K562 (cell line): ENCODE measurements around the gene TRIO. TPM values are rescaled to one million over a fixed set of nuclear protein-coding genes. Genes with fewer than 3 reads are reported as not detected.

Experiments
- ATAC-seq: fragments of 200-7000 bp; cut with Tn5 transposase; 3 replicates; pipeline ENCODE4 v1.9.1; 2020; ENCODE audit warnings: moderate library complexity
- BruUV-seq: library from RNA; stranded (reverse); fragments of 400-500 nt; replicated peaks from 2 replicates; lab custom pipeline; 2021; lab: Mats Ljungman, UMichigan
- CTCF ChIA-PET: fragments of 300-600 bp; formaldehyde crosslinking; extraction: SDS; loops from one replicate; lab custom pipeline; 2021; ENCODE audit warnings: low intra/inter-chr PET ratio; lab: Yijun Ruan, JAX
- POLR2A ChIA-PET: fragments of 300-600, 350-650 bp; sonication (Branson Sonifier 250); formaldehyde crosslinking; extraction: SDS; loops from one replicate; lab custom pipeline; 2021; ENCODE audit warnings: antibody characterized with exemption, inconsistent platforms; lab: Yijun Ruan, JAX
- DNase-seq, 4 experiments: peaks; one replicate each; pipeline versions ENCODE4 v3.0.0 to v3.0.0-alpha.2; 2011 to 2018; ENCODE audit warnings: low spot score in 3 of 4, mixed read lengths in 3 of 4; ENCODE audit errors: extremely low read depth in 1 of 4
- FAIRE-seq: peaks from 2 replicates; lab custom pipeline; 2011; peaks lifted over from hg19 to GRCh38; lab: Jason Lieb, UNC
- H2AFZ ChIP-seq: 2 replicates; pipeline ENCODE4 v1.6.0; 2011; ENCODE audit warnings: low read depth, low read length, control low read depth, inconsistent platforms
- H3K27ac ChIP-seq: fragments of 200-600 bp; 3 replicates; pipeline ENCODE4 v1.8.0; 2011; ENCODE audit warnings: low read depth, mild to moderate bottlenecking, control low read depth, inconsistent platforms, low read length, moderate library complexity, mixed read lengths; ENCODE audit errors: extremely low read depth
- H3K27me3 ChIP-seq, 2 experiments: fragments of 300-600 bp in 1 of 2; 2 replicates in 1 of 2; 3 replicates in 1 of 2; pipeline versions ENCODE4 v1.6.0 to v1.8.0; 2011; ENCODE audit warnings: inconsistent platforms in 2 of 2, low read length in 2 of 2, mild to moderate bottlenecking in 1 of 2, mixed read lengths in 1 of 2, moderate library complexity in 1 of 2; ENCODE audit not compliant: control insufficient read depth in 2 of 2, insufficient read depth in 2 of 2
- H3K36me3 ChIP-seq: fragments of 300-600 bp; 3 replicates; pipeline ENCODE4 v1.8.0; 2011; ENCODE audit warnings: mild to moderate bottlenecking, low read length, inconsistent platforms; ENCODE audit not compliant: control insufficient read depth, insufficient read depth
- H3K4me1 ChIP-seq, 2 experiments: fragments of 200-600 bp in 1 of 2; replicated peaks in 1 of 2; 2 replicates in 1 of 2; 3 replicates in 1 of 2; pipeline versions ENCODE4 v1.5.1 to v1.8.0; 2011; ENCODE audit warnings: inconsistent platforms in 2 of 2, low read length in 2 of 2, mild to moderate bottlenecking in 1 of 2, mixed read lengths in 1 of 2, moderate library complexity in 1 of 2; ENCODE audit not compliant: control insufficient read depth in 2 of 2, insufficient read depth in 2 of 2
- H3K4me2 ChIP-seq: 2 replicates; pipeline ENCODE4 v1.6.1; 2011; ENCODE audit warnings: low read length, control low read depth, inconsistent platforms, mixed read lengths; ENCODE audit not compliant: insufficient read depth
- H3K4me3 ChIP-seq: fragments of 200-600 bp; sonication (generic), shearing (Covaris generic); 2 replicates; pipeline ENCODE4 v1.5.1; 2016; ENCODE audit warnings: control low read depth, inconsistent platforms
- H3K79me2 ChIP-seq: fragments of 200-600 bp; 3 replicates; pipeline ENCODE4 v1.8.0; 2011; ENCODE audit warnings: low read length, inconsistent platforms; ENCODE audit not compliant: control insufficient read depth, insufficient read depth
- H3K9ac ChIP-seq, 2 experiments: 2 replicates each; pipeline versions ENCODE4 v1.6.0 to v1.6.1; 2011; ENCODE audit warnings: low read depth in 2 of 2, low read length in 2 of 2, control low read depth in 1 of 2, inconsistent platforms in 1 of 2, mild to moderate bottlenecking in 1 of 2, mixed read lengths in 1 of 2; ENCODE audit not compliant: insufficient read depth in 1 of 2
- H3K9me1 ChIP-seq: one replicate; pipeline ENCODE4 v1.6.0; 2011; ENCODE audit warnings: inconsistent platforms, mild to moderate bottlenecking, low read length, moderate library complexity; ENCODE audit not compliant: control insufficient read depth, insufficient read depth
- H3K9me3 ChIP-seq: replicated peaks from 2 replicates; pipeline ENCODE4 v1.5.1; 2011; ENCODE audit warnings: low read depth, low read length, inconsistent platforms; ENCODE audit not compliant: control insufficient read depth, insufficient read depth
- H4K20me1 ChIP-seq: replicated peaks from 2 replicates; pipeline ENCODE4 v1.6.1; 2011; ENCODE audit warnings: low read length, inconsistent platforms, mixed read lengths; ENCODE audit not compliant: control insufficient read depth, insufficient read depth
- EWSR1 ChIP-seq: fragments of 450-650 bp; IDR thresholded peaks from 2 replicates; pipeline ENCODE4 v1.6.1; 2018; ENCODE audit warnings: borderline replicate concordance, mild to moderate bottlenecking, low read depth, moderate library complexity; ENCODE audit not compliant: partially characterized antibody
- GATAD2A ChIP-seq: fragments of 450-650 bp; IDR thresholded peaks from 2 replicates; pipeline ENCODE4 v1.6.1; 2017
- MLLT1 ChIP-seq, 2 experiments: fragments of 450-650 bp; IDR thresholded peaks; 2 replicates each; pipeline ENCODE4 v1.6.1; 2016
- PKNOX1 ChIP-seq: fragments of 450-650 bp; IDR thresholded peaks from 2 replicates; pipeline ENCODE4 v1.6.1; 2016
- SRSF9 ChIP-seq: fragments of 200-400 bp; formaldehyde crosslinking; IDR thresholded peaks from 2 replicates; pipeline ENCODE4 v1.6.1; 2017; ENCODE audit warnings: low read depth, low read length, borderline replicate concordance
- STAT6 ChIP-seq: sonication (generic); formaldehyde crosslinking; IDR thresholded peaks from 2 replicates; pipeline ENCODE4 v1.8.1; 2023; ENCODE audit warnings: mild to moderate bottlenecking, missing genetic modification reagents
- THAP12 ChIP-seq: fragments of 250-450 bp; sonication (Bioruptor Pico); IDR thresholded peaks from 2 replicates; pipeline ENCODE4 v1.9.0; 2021; ENCODE audit warnings: mild to moderate bottlenecking, inconsistent platforms
- ZHX1 ChIP-seq: fragments of 150-350 bp; conservative IDR thresholded peaks from 2 replicates; pipeline ENCODE4 v1.6.1; 2014; ENCODE audit warnings: low read length
- ZNF583 ChIP-seq: fragments of 250-450 bp; sonication (Bioruptor Pico); IDR thresholded peaks from 2 replicates; pipeline ENCODE4 v1.4.0; 2020
- WGBS: fragments of 100-300 bp; shearing (Covaris generic); methylation state at CpG from one replicate; pipeline ENCODE4 v1.1.6; 2016; ENCODE audit warnings: low coverage, mixed read lengths; ENCODE audit not compliant: insufficient coverage; ENCODE audit errors: missing lambda C conversion rate; 5-methylcytosine and 5-hydroxymethylcytosine counted together
- in situ Hi-C: fragments of 300-500 bp; cut with MboI; formaldehyde crosslinking; loops from 4 replicates; pipeline ENCODE4 v1.15.0; 2018; ENCODE audit warnings: inconsistent platforms, mixed read lengths
- intact Hi-C: fragments of 100-400 bp; cut with micrococcal nuclease; formaldehyde crosslinking; loops from 2 replicates; pipeline ENCODE4 v1.14.2; 2022
- polyA plus RNA-seq, 8 experiments: library from polyadenylated mRNA; depleted of rRNA in 4 of 8; stranded (reverse) in 5 of 8; unstranded in 3 of 8; fragments of >200 nt; fragmentation: Nextera tagmentation in 2 of 8; fragmentation: Illumina TruSeq in 1 of 8; extraction: Ambion mirVana in 2 of 8; extraction: Trizol in 1 of 8; gene quantifications; 2 replicates each; pipeline versions ENCODE4 v1.2.1 to v1.2.3, GENCODE V29; 2011 to 2014; ENCODE audit warnings: inconsistent platforms in 1 of 8, missing spikeins in 1 of 8
- total RNA-seq, 7 experiments: library from RNA; depleted of rRNA in 6 of 7; stranded (reverse); fragments of >200 nt in 6 of 7; fragmentation: Illumina TruSeq in 2 of 7; extraction: Trizol in 2 of 7; gene quantifications; 2 replicates each; pipeline versions ENCODE4 v1.2.1 to v1.2.3, GENCODE V29; 2011 to 2021; ENCODE audit warnings: low replicate concordance in 1 of 7

TRIO gene
- total and polyA plus RNA-seq, 9 of the 15 experiments (the other 6 are each of a cell fraction or from before 2014, with no cell fraction given) = 0.24 to 5.0 (median 1.1) TPM

- TF ChIP-seq ZHX1 (no peak), MLLT1 (IDR thresholded peaks at IDR 0.05) (no peak), PKNOX1 (peak; percentile 82), SRSF9 (no peak), ZNF583 (no peak)
These were observed 320.5 kb downstream of the TRIO start (continued) for GRCh38 chr5:14463629-14464028.

GRCh38 chr5:14464096-14464495, 321.0 kb downstream of the TRIO start:
- DNase-seq (no peak), ATAC-seq (no peak), FAIRE-seq (no peak)
- no peaks in the 10 kb centered on the region for H4K20me1 ChIP-seq
- no peak overlapping the region for H2AFZ ChIP-seq
- H3K27me3 ChIP-seq = peaks cover 9 to 41% of the 10 kb centered on the region in 2 experiments
- 0 out of 5 replicates have a peak, but pooled peaks cover 0 to 3% of the 10 kb centered on the region in 2 experiments for H3K4me1 ChIP-seq
- H3K36me3 ChIP-seq = no peaks in the 10 kb centered on the region
- H3K9ac ChIP-seq = no peak overlapping the region
- H3K79me2 ChIP-seq = no peaks in the 10 kb centered on the region
- BruUV-seq = no TSS peak
- in situ Hi-C loops = no loop called here
- H3K9me3 ChIP-seq = no peaks in the 10 kb centered on the region
- no peak overlapping the region for H3K4me2 ChIP-seq
- intact Hi-C loops = no loop called here
- H3K4me3 ChIP-seq = no peak overlapping the region
- CTCF ChIA-PET = no interaction called here
- no peaks in the 10 kb centered on the region for H3K9me1 ChIP-seq
- POLR2A ChIA-PET = interaction anchor here (0.8 kb wide), 1 partner anchor 15 kb away, joined by 3 read pairs; no protein-coding TSS in a partner anchor
- 3% methylated on average over 3 of the region's 3 CpGs for WGBS
- H3K27ac ChIP-seq = no peak overlapping the region
- TF ChIP-seq EWSR1 = no peak
- TF ChIP-seq STAT6 (CRISPR knock-in tag) = no peak
- no peak for TF ChIP-seq THAP12 (CRISPR knock-in tag)
- TF ChIP-seq GATAD2A = no peak
